Mononuclear cell (primary cell): ENCODE results near the gene TRPM8. TPM values are rescaled to one million over a fixed set of nuclear protein-coding genes. Genes with fewer than 3 reads are reported as not detected.

Experiments
- H3K27me3 ChIP-seq: 2 replicates; pipeline ENCODE4 v1.6.0; 2011; ENCODE audit warnings: low read length, control low read depth; ENCODE audit not compliant: insufficient read depth
- H3K4me1 ChIP-seq: 2 replicates; pipeline ENCODE4 v1.5.1; 2011; ENCODE audit warnings: mild to moderate bottlenecking, low read length, control low read depth; ENCODE audit not compliant: insufficient read depth
- H3K4me3 ChIP-seq: 2 replicates; pipeline ENCODE4 v1.5.1; 2011; ENCODE audit warnings: mild to moderate bottlenecking, low read length, moderate library complexity
- H3K9me3 ChIP-seq: 2 replicates; pipeline ENCODE4 v1.5.1; 2011; ENCODE audit warnings: low read depth, mild to moderate bottlenecking, control low read depth, low read length
- total RNA-seq: library from RNA; depleted of rRNA; stranded (reverse); fragments of >200 nt; gene quantifications from one replicate; pipeline ENCODE4 v1.2.3, GENCODE V29; 2012

TRPM8 gene
- total RNA-seq, 1 donor = not detected

GRCh38 chr2:234051374-234052070 lies 134.3 kb downstream of the TRPM8 start:
- H3K27me3 ChIP-seq = no peaks in the 10 kb centered on the region
- no peak overlapping the region for H3K4me3 ChIP-seq
- H3K4me1 ChIP-seq = no peaks in the 10 kb centered on the region
- no peaks in the 10 kb centered on the region for H3K9me3 ChIP-seq

- no peaks in the 10 kb centered on the region for H3K9me3 ChIP-seq
- peaks cover 7% of the 10 kb centered on the region for H3K27me3 ChIP-seq
- no peaks in the 10 kb centered on the region for H3K4me1 ChIP-seq
- no peak overlapping the region for H3K4me3 ChIP-seq
These were observed 141.7 kb downstream of the TRPM8 start for GRCh38 chr2:234058881-234059280.

GRCh38 chr2:234060236-234060635 lies 143.1 kb downstream of the TRPM8 start:
- Histone ChIP-seq H3K9me3 (no peaks in the 10 kb centered on the region), H3K27me3 (peaks cover 7% of the 10 kb centered on the region), H3K4me3 (no peak overlapping the region), H3K4me1 (no peaks in the 10 kb centered on the region)

GRCh38 chr2:234061624-234062257 lies 144.6 kb downstream of the TRPM8 start:
- Histone ChIP-seq H3K4me1 (no peaks in the 10 kb centered on the region), H3K9me3 (no peaks in the 10 kb centered on the region), H3K27me3 (peaks cover 7% of the 10 kb centered on the region), H3K4me3 (no peak overlapping the region)

GRCh38 chr2:234066587-234066986 lies 149.4 kb downstream of the TRPM8 start:
- Histone ChIP-seq H3K4me1 (no peaks in the 10 kb centered on the region), H3K27me3 (no peaks in the 10 kb centered on the region), H3K4me3 (no peak overlapping the region), H3K9me3 (no peaks in the 10 kb centered on the region)

Other genes starting within 250 kb of the TRPM8 start
- not detected for gene UGT1A9, start 245.5 kb upstream of the TRPM8 start, total RNA-seq
- gene UGT1A7, start 235.5 kb upstream of the TRPM8 start, total RNA-seq = not detected
- gene UGT1A6, start 224.5 kb upstream of the TRPM8 start, total RNA-seq = not detected
- gene UGT1A5, start 204.5 kb upstream of the TRPM8 start, total RNA-seq = not detected
- gene UGT1A4, start 198.6 kb upstream of the TRPM8 start, total RNA-seq = not detected
- gene UGT1A3, start 188.3 kb upstream of the TRPM8 start, total RNA-seq = not detected
- gene UGT1A1, start 157.1 kb upstream of the TRPM8 start, total RNA-seq = not detected
- gene MROH2A, start 139.0 kb upstream of the TRPM8 start, total RNA-seq = not detected
- gene HJURP, start 62.8 kb upstream of the TRPM8 start, total RNA-seq = 0.31 TPM
- not detected for gene SPP2, start 133.3 kb downstream of the TRPM8 start, total RNA-seq